Measurements from ENCODE around the gene LRCOL1.
"Not testable (repeated sequence)": the region's sequence is repeated elsewhere in the genome, so short reads cannot be mapped to it uniquely, and the experiment has no call there.

Gene LRCOL1

DNA sequence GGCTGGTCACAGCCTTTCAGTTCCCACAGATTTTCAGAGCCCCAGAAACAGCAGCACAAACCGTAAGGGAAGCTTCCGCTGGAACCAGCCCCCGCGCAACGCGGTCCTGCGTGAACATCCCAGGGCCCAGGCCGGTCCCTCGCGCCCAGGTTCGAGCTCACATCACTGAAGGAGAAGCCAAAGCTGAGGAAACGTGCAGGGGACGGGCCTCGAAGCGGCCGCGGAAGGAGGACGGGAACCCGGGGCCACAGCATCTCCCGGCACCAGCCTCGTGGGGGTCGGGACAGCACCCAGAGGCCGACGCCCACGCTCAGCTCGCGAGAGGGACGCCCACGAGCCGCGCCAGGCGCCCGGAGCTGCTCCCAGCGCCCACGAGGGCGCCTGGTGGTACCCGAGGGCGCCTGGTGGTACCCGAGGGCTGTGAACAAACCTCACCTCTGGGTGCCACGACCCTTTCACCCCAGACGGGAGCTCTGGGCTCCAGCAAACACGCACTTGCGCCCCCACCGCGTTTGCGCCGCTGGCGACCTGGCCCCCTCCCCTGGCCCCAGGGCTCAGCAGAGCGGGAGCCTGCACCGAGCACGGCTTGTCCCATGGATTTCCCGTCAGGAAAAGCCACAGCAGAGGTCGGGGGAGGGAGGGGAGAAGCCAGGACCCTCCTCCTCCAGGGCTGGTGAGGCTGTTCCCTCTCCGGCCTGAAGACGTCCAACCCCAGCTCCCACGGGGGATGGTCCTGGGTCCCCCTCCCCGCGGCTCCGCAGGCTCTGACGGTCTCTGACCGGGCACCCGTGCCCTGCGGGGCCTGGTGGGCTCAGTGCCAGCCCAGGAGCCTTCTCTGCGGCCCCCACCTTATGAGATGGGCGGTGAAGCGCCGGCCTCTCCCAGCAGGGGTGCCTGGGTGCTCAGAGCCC, 6.9 kb downstream of the LRCOL1 start:
- in situ Hi-C loops (cut with MboI; ENCODE audit: low sequenced_read_pairs), result no loop called here

DNA sequence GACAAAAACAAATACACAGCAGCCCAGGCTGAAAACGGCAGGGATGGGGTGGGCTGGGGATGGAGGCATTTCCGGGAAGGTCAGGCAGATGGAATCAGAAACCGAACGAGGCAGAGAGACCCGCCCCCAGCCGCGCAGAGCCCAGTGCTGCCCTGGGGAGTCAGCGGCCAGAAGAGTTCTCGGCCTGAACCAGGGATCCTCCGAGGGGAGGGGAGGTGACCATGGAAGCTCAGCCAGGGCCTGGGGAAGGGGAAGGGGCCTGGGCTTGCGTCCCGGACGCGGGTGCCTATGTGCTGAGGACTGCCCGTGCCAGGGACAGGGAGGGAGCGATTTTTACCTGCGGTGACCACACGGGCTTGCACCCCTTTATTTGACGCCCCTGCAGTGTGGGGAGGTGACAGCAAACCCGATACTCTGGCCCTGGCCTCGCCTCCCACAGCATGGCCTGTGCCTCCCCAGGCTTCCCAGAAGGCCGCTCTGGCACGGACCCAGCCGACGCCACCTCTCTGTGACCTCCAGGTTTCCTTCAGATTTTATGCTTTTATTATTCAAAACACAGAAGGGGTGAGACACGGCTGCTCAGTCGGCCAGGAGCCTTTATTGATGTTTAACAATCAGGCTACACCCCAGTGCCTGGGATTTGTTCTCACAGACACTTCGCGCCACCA, 7.7 kb downstream of the LRCOL1 start:
- in situ Hi-C loops (cut with MboI; ENCODE audit: low sequenced_read_pairs), result no loop called here

DNA sequence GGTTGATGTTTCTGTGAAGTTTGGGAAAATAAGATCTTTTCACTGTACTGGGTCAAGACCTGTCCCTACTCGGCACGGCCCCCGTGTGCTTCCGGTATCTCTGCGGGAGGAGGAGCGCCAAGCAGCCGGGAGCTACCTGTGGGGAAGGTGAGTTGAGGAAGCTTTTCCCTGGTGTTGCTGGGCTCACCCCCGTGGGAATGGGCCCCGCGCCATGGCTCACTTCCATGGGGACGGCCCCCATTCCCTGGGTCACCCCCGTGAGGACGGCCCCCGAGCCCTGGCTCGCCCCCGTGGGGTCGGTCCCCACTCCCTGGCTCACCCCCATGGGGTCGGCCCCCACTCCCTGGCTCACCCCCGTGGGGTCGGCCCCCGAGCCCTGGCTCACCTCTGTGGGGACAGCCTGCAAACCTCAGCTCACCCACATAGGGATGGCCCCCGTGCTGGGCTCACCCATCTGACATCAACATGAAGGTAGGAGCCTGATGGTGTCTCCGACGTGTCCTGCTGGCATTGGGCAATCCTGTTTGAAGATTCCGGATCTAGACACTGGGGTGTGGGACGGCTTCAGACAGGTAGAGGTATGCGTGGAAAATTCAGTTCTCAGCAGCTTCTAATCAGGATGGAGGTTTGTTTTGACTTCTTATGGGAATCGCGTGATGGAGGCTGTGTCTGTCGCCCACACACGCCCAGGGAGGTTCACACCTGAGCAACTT, 9.1 kb downstream of the LRCOL1 start:
- in situ Hi-C loops (cut with MboI; ENCODE audit: low sequenced_read_pairs), result no loop called here

DNA sequence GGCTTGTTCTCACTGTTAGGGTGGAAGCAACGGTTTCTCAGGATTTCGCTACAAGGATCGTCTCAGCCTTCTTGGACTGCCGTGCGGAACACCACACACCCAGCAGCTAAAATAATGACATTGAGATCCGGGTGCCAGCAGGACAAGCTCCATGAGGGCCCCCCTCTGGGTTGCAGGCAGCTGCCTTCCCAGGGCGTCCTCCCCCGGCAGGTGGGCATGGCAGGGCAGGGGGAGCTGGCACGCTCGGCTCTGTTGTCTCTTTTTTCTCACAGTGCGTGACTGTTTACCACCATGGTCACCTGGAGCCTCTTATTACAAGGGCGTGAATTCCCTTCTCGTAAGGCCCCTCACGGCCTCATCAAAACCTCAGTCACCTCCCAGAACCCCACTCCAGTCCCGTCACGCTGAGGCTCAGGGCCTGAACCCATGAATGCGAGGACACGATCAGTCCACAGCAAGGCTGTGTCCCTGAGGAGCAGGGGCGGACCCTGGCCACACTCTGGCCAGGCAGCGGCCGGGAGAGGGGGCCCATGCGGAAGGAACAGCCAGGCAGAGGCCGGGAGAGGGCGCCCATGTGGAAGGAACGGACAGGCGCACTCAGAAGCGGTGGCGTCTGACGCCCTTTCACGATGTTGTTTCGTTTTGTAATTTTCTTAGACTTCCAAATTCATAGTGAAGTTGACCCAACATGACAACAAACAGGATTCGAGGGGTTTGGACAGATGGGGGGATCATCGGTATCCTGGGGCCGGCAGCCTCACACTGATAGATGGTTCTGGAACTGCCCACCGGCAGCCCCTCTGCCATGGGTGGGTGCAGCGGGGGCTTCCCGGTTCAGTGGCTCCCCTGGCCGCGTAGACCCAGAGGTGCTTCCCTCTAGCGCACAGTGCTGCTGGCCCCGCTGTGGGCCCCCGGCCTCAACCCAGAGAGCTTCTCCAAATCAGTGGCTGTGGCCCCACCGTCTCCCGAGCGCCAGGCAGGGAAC, 10.0 kb downstream of the LRCOL1 start:
- in situ Hi-C loops (cut with MboI; ENCODE audit: low sequenced_read_pairs), result no loop called here

DNA sequence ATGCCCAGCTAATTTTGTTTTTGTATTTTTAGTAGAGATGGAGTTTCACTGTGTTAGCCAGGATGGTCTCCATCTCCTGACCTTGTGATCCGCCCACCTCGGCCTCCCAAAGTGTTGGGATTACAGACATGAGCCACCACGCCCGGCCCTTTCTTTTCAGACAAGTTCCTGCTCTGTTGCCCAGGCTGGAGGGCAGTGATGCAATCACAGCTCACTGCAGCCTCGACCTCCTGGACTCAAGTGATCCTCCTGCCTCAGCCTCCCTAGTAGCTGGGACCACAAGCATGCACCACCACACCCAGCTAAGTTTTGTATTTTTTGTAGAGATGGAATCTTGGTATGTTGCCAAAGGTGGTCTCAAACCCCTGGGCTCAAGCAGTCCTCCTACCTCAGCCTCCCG, 10.9 kb downstream of the LRCOL1 start:
- in situ Hi-C loops (cut with MboI; ENCODE audit: low sequenced_read_pairs), result not testable (repeated sequence)

DNA sequence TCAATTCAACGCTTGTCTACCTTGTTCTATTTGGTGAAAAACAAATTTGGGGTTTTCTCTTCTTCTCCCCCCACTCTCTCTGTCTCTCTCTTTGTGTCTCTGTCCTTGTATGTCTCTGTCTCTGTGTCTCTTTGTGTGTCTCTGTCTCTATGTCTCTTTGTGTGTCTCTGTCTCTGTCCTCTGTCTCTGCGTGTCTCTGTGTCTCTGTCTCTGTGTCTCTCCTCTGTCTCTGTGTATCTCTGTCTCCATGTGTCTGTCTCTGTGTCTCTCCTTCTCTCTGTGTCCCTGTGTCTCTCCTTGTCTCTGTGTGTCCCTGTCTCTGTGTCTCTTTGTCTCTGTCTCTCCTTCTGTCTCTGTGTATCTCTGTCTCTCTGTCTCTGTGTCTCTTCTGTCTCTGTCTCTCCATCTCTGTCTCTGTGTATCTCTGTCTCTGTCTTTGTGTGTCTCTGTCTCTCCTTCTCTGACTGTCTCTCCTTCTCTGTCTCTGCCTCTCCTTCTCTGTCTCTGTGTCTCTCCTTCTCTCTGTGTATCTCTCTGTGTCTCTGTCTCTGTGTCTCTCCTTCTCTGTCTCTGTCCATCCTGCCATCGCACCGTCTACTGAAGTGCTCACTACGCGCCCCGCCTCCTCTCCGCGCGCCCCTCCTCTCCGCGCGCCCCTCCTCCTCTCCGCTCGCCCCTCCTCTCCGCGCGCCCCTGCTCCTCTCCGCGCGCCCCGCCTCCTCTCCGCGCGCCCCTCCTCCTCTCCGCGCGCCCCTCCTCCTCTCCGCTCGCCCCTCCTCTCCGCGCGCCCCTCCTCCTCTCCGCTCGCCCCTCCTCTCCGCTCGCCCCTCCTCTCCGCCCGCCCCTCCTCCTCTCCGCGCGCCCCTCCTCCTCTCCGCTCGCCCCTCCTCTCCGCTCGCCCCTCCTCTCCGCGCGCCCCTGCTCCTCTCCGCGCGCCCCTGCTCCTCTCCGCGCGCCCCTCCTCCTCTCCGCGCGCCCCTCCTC, 12.8 kb downstream of the LRCOL1 start:
- in situ Hi-C loops (cut with MboI; ENCODE audit: low sequenced_read_pairs), result no loop called here

DNA sequence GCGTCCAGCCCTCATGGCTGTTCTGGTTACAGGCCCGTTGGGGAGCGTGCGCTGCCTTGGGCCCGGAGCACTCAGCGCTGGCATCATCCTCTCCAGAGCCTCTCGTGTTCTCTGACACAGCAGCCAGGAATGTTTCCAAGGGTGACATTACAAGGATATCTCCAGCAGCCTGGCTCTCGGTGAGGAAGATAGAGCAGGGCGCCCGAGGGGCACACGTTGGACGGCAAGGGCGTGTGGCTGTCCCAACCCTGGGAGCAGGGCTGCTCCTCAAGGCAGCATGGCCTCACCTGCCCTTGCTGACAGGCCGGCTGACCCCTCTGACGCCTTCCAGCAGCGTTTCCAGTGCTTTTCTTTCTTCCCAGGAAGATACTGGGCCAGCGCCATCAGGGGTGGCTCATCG, 14.4 kb downstream of the LRCOL1 start:
- in situ Hi-C loops (cut with MboI; ENCODE audit: low sequenced_read_pairs), result no loop called here

DNA sequence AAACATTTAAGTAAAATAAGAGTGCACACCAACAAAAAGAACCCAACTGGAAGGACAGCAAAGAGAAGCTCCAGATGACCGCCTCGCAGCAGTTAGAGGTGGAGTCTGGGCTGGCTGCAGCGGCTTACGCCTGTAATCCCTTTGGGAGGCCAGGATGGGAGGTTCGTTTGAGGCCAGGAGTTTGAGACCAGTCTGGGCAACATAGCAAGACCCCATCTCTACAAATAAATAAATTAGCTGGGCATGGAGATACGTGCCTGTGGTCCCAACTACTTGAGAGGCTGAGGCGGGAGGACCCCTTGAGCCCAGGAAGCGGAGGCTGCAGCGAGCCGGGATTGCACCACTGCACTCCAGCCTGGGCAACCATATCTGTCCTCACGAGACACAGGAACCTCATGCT, 15.2 kb downstream of the LRCOL1 start:
- in situ Hi-C loops (cut with MboI; ENCODE audit: low sequenced_read_pairs), result no loop called here

DNA sequence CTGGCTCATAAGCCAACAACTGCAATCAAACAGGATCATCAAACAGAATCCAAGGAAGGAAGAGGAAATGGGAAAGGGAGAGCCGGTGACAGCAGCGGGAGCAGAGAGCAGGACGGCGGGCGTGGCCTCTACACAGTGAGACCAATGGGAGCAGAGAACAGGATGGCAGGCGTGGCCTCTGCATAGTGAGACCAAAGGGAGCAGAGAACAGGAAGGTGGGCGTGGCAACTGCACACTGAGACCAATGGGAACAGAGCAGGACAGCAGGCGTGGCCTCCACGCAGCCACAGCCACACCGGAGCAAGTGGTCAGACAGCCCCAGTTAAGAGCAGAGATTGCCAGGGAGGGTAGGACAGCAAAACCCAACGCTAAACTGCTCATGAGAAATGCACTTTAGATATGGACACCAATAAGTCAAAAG, 16.4 kb downstream of the LRCOL1 start:
- in situ Hi-C loops (cut with MboI; ENCODE audit: low sequenced_read_pairs), result no loop called here

DNA sequence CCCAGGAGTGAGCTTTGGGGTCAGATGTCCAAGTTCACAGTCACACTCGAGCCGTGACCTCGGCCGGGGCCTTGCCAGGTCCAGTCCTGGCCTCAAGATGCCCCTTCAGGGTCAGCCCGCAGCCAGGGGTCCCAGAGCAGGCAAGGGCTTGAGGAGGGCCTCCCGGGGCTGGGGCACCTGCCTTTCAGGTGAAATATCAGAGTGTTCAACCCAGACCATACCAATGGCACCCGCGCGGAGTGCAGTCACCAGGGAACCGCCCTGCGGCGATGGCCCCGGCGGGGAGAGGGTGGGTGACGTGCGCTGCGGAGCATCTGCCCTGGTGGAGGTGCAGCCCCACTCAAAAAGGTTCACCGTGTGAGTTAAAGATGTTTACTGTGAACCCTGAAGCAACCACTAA, 16.9 kb downstream of the LRCOL1 start:
- in situ Hi-C loops (cut with MboI; ENCODE audit: low sequenced_read_pairs), result no loop called here

DNA sequence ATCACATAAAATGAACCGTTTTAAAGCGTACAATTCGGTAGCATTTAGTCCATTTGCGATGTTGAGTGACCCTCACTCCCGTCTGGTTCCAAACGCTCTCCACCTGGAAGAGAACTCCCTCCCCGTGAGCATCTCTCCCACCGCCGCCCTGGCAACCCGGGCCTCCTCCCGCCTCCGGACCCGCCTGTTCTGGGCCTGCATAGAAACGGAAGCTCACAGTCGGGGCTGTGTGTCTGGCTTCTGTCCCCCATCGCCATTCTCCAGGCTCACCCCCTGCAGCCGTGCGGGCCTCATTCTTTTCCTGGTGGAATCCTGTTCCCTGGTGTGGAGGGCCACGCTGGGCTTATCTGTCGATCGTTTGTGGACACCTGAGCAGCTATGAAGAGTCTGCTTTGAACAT, 17.3 kb downstream of the LRCOL1 start:
- in situ Hi-C loops (cut with MboI; ENCODE audit: low sequenced_read_pairs), result no loop called here

DNA sequence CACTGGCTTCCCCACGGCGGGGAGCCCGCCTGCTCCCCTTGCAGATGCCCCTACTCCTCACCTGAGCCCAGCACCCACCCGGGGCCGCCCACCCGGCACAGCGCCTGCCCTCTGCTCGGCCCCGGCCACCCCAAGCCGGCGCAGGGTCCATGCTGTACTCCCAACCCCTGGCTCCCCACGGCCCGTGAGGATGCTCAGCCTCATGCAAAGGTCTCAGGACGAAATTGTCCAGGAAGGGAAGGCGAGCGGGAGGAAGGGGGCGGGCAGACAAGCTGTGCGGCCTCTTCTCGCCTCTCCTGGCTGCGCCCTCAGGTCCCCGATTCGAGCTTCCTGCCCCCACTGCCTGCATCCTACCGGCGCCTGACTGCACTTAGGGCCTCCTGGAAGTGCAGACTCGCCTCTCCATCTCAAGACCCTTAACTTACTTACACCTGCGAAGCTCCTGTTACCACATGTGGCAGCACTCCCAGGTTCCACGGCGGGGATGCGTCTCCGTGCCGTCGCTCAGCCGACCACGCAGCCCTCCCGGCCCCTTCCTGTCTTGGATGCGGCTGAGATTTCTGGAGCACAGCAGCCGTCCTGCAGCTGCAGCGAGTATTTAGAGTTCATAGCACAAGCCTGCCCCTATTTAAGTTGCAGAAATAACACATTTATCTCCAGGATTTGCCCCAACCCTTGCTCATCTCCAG, 18.0 kb downstream of the LRCOL1 start:
- in situ Hi-C loops (cut with MboI; ENCODE audit: low sequenced_read_pairs), result no loop called here

DNA sequence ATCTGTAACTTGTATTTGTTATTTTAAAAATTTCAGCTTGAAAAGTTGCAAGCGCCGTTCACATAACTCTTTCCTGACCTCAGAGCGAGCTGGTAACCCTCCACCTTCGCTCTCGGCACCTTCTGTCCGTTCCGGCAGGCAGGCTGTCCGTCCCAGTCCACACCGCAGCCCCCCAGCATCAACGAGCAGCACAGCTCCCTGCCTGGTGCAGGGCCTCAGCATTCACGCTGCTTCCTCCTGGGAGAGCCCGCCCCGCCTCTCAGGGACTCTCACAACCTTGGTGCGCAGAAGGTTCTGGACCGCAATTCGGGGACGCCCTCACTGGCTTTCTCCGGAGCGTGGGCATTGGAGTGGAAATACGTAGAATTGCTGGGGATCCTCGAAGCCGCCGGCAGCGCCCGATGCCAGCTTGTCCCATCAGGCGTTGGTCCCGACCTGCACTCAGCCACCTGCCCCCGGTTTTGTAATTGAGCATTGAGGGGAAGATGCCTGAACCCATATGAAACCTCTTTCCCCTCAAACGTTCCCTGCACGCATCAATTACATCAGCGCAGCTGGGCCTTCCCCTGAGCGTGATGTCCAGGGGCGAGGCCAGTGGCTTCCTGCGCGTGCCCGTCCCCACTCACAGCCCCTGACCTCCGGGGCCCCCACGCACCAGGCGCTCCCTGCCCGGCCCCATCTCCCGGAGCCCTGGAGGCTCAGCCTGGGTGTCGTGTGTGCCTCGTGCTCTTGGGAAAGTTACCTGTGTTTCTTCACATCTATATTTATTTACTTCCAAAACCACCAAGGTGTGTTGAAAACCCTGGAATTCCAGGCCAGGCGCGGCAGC, 19.1 kb downstream of the LRCOL1 start:
- in situ Hi-C loops (cut with MboI; ENCODE audit: low sequenced_read_pairs), result no loop called here

DNA sequence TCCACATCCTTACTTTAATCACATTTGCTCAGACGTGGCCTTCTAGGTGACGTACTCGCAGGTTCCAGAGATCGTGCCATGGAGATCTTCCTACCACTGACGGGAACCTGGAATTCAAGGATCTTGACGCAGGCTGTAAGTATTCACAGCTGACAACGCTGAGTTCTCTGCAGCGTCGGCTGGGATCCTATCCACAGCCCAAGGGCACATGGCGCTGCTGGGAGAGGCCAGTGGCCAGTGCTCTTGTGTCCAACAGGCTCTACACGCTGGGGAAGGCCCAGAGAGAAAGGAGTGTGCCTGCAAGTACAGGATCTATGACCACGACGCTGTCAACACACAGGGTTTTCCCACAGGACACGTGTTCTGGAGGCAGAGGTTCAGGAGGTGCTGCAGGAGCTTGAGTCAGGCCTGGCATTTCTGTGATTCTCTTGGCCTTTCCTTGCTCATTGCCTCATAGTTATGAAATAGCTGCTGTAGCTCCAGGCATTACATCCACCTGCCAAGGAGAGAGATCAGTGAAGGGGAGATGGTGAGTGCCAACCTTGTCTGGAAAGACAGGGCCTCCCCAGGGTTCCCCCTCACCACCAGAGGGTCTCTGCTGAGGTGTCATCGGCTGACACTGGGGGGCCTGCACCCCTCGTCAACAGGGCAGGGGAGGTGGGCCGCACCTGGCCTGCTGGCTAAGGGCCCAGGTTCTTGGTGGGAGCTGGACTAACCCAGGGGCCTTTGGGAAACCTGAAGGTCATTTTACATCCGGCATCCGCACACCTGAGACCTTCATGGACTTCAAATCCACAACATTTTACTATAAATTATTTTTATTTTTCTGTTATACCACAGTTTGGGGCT, 21.3 kb downstream of the LRCOL1 start:
- in situ Hi-C loops (cut with MboI; ENCODE audit: low sequenced_read_pairs), result no loop called here

DNA sequence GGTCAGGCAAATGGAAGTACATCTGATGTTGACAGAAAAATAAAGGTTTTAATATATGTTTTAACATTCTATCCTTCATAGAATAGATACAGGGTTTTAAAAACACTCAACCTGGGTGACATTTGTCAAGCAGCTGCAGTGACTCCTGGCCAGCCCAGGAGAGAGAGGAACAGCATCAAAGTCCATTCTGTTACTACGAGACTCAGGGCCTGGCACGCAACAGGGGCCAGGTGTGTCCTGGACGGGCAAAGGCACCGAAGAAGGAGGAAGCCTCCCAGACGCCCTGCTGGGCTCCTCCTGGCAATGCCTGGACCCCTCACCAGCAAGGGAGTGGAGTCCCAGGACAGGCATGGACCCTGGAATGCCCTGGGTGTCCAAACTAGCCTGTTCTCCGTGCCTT, 22.1 kb downstream of the LRCOL1 start:
- in situ Hi-C loops (cut with MboI; ENCODE audit: low sequenced_read_pairs), result no loop called here

DNA sequence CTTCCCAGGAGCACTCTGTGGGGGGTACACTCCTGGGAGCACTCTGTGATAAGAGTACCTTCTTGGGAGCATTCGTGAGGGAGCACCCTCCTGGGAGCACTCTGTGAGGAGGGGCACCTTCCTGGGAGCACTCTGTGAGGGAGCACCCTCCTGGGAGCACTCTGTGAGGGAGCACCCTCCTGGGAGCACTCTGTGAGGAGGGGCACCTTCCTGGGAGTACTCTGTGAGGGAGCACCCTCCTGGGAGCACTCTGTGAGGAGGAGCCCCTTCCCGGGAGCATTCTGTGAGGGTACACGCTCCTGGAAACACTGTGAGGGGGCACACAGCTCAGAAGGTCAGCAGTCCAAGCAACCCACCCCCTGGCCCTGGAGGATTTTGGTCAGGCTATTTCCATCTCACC, 22.6 kb downstream of the LRCOL1 start:
- in situ Hi-C loops (cut with MboI; ENCODE audit: low sequenced_read_pairs), result no loop called here

DNA sequence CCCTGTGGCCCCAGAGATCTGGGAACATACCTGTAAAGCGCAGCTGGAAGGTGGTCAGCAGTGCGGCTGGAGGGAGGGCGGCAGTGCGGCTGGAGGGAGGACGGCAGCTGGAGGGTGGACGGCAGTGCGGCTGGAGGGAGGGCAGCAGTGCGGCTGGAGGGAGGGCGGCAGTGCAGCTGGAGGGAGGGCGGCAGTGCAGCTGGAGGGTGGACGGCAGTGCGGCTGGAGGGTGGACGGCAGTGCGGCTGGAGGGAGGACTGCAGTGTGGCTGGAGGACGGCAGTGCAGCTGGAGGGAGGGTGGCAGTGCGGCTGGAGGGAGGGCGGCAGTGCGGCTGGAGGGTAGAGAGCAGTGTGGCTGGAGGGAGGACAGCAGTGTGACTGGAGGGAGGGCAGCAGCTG, 23.5 kb downstream of the LRCOL1 start:
- in situ Hi-C loops (cut with MboI; ENCODE audit: low sequenced_read_pairs), result no loop called here
